GM12878 (cell line): Measurements from ENCODE around the gene MYOM1.

Experiments used
- BMI1 ChIP-seq: fragments of 450-650 bp; IDR thresholded peaks from 2 replicates; pipeline ENCODE4 v1.6.1; 2016; ENCODE audit warnings: mild to moderate bottlenecking, moderate library complexity, borderline replicate concordance
- CEBPB ChIP-seq, 2 experiments: fragments of 150-350 bp in 1 of 2; IDR thresholded peaks; 2 replicates each; pipeline ENCODE4 v1.6.1; 2012 to 2014; ENCODE audit warnings: low read depth in 2 of 2, low read length in 2 of 2, borderline replicate concordance in 1 of 2, inconsistent platforms in 1 of 2
- CHD4 ChIP-seq: fragments of 200-600 bp; sonication (generic); IDR thresholded peaks from 2 replicates; pipeline ENCODE4 v1.6.1; 2016; ENCODE audit warnings: mild to moderate bottlenecking
- ESRRA ChIP-seq: IDR thresholded peaks from 2 replicates; pipeline ENCODE4 v1.6.1; 2012; ENCODE audit warnings: mild to moderate bottlenecking, low read length, improper control_type of control experiment
- EZH2 ChIP-seq: IDR thresholded peaks from 2 replicates; pipeline ENCODE4 v1.6.1; 2012; ENCODE audit warnings: low read depth, mild to moderate bottlenecking, control low read depth, inconsistent platforms, low read length, borderline replicate concordance; ENCODE audit not compliant: control insufficient read depth
- POLR2A ChIP-seq: IDR thresholded peaks from 2 replicates; pipeline ENCODE4 v1.6.1; 2011; ENCODE audit warnings: low read depth, mild to moderate bottlenecking, low read length
- TF ChIP-seq, protein P1 (sequence below): fragments of 450-650 bp; IDR thresholded peaks from 2 replicates; pipeline ENCODE4 v1.6.1; 2017; ENCODE audit warnings: mild to moderate bottlenecking
- TF ChIP-seq, protein P2 (sequence below): IDR thresholded peaks from 2 replicates; pipeline ENCODE4 v1.6.1; 2011; ENCODE audit warnings: low read depth, low read length, improper control_type of control experiment, borderline replicate concordance
- TF ChIP-seq, protein P3 (sequence below), 3 experiments: IDR thresholded peaks in 2 of 3; conservative IDR thresholded peaks in 1 of 3; 2 replicates each; pipeline ENCODE4 v1.5.1; 2011; ENCODE audit warnings: low read depth in 3 of 3, low read length in 3 of 3, mild to moderate bottlenecking in 3 of 3, control low read depth in 2 of 3, moderate library complexity in 2 of 3, inconsistent platforms in 1 of 3, mixed read lengths in 1 of 3; ENCODE audit not compliant: control insufficient read depth in 2 of 3, insufficient read depth in 1 of 3; ENCODE audit errors: extremely low read depth in 1 of 3
- TF ChIP-seq, protein P4 (sequence below): IDR thresholded peaks from 2 replicates; pipeline ENCODE4 v1.6.1; 2011; ENCODE audit warnings: borderline replicate concordance, low read depth, mild to moderate bottlenecking, moderate library complexity, low read length; ENCODE audit not compliant: insufficient read depth, poor library complexity, severe bottlenecking

DNA sequence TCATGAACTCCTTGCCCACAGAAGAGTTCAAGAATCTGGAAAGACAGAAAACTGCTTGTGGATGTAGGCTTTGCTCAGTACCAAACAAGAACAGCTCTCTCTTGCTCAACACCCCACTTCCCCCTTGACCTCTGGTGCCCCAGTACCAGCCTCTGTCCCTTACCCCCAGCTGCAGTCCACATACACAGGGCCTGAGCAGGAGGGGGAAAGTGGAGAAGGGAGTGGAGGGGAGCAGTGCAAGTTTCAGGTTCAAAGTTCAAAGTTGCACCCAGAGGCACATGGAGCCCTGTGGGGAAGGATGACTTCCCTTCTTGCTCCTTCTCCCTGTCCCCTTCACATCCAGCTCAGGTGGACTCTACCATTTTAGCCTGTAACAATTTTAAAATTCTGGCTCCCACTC is 145.7 kb downstream of the MYOM1 start:
- TF ChIP-seq EZH2 (no peak), POLR2A (no peak), CEBPB (IDR thresholded peaks at IDR 0.05; ENCODE audit: borderline replicate concordance in 1 of 2, low read depth in 2 of 2, low read length in 2 of 2) (no peak), BMI1 (no peak), CHD4 (no peak), ESRRA (no peak)
- TF ChIP-seq, protein P1, sequence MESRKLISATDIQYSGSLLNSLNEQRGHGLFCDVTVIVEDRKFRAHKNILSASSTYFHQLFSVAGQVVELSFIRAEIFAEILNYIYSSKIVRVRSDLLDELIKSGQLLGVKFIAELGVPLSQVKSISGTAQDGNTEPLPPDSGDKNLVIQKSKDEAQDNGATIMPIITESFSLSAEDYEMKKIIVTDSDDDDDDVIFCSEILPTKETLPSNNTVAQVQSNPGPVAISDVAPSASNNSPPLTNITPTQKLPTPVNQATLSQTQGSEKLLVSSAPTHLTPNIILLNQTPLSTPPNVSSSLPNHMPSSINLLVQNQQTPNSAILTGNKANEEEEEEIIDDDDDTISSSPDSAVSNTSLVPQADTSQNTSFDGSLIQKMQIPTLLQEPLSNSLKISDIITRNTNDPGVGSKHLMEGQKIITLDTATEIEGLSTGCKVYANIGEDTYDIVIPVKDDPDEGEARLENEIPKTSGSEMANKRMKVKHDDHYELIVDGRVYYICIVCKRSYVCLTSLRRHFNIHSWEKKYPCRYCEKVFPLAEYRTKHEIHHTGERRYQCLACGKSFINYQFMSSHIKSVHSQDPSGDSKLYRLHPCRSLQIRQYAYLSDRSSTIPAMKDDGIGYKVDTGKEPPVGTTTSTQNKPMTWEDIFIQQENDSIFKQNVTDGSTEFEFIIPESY, result no peak
- TF ChIP-seq, protein P2, sequence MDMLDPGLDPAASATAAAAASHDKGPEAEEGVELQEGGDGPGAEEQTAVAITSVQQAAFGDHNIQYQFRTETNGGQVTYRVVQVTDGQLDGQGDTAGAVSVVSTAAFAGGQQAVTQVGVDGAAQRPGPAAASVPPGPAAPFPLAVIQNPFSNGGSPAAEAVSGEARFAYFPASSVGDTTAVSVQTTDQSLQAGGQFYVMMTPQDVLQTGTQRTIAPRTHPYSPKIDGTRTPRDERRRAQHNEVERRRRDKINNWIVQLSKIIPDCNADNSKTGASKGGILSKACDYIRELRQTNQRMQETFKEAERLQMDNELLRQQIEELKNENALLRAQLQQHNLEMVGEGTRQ, result no peak
- TF ChIP-seq, protein P3, sequence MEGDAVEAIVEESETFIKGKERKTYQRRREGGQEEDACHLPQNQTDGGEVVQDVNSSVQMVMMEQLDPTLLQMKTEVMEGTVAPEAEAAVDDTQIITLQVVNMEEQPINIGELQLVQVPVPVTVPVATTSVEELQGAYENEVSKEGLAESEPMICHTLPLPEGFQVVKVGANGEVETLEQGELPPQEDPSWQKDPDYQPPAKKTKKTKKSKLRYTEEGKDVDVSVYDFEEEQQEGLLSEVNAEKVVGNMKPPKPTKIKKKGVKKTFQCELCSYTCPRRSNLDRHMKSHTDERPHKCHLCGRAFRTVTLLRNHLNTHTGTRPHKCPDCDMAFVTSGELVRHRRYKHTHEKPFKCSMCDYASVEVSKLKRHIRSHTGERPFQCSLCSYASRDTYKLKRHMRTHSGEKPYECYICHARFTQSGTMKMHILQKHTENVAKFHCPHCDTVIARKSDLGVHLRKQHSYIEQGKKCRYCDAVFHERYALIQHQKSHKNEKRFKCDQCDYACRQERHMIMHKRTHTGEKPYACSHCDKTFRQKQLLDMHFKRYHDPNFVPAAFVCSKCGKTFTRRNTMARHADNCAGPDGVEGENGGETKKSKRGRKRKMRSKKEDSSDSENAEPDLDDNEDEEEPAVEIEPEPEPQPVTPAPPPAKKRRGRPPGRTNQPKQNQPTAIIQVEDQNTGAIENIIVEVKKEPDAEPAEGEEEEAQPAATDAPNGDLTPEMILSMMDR (IDR thresholded peaks at IDR 0.05 in 2 of 3, conservative IDR thresholded peaks at IDR 0.05 in 1 of 3; ENCODE audit: control insufficient read depth in 2 of 3, extremely low read depth in 1 of 3, insufficient read depth in 1 of 3, low read depth in 3 of 3, low read length in 3 of 3), result no peak
- TF ChIP-seq, protein P4, sequence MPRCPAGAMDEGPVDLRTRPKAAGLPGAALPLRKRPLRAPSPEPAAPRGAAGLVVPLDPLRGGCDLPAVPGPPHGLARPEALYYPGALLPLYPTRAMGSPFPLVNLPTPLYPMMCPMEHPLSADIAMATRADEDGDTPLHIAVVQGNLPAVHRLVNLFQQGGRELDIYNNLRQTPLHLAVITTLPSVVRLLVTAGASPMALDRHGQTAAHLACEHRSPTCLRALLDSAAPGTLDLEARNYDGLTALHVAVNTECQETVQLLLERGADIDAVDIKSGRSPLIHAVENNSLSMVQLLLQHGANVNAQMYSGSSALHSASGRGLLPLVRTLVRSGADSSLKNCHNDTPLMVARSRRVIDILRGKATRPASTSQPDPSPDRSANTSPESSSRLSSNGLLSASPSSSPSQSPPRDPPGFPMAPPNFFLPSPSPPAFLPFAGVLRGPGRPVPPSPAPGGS, result no peak
